Measurements from ENCODE around the gene CYP2W1. TPM values are rescaled to one million over a fixed set of nuclear protein-coding genes. Genes with fewer than 3 reads are reported as not detected.

Gene CYP2W1
- total RNA-seq, 1 experiment from 2014 or later = not detected

GRCh38 chr7:956031-956430 lies 26.9 kb upstream of the CYP2W1 start:
- intact Hi-C loops (cut with micrococcal nuclease) = no loop called here
- Histone ChIP-seq H3K4me1 (ENCODE audit: control insufficient read depth in 1 of 2, insufficient read depth in 2 of 2, low read length in 2 of 2) (peaks cover 2 to 15% of the 10 kb centered on the region in 2 experiments; a peak in 2 of 4 replicates), H4K20me1 (ENCODE audit: insufficient read depth) (no peaks in the 10 kb centered on the region), H2AFZ (ENCODE audit: low read depth, low read length, poor library complexity, severe bottlenecking) (no peak overlapping the region), H3K9ac (ENCODE audit: low read length) (no peak overlapping the region), H3K4me3 (replicated peaks in 1 of 2; ENCODE audit: low read depth in 1 of 2, low read length in 2 of 2) (no peak overlapping the region), H3K79me2 (ENCODE audit: insufficient read depth, low read length) (peaks cover 19% of the 10 kb centered on the region; the same call in 1 of the 2 replicates), H3K4me2 (ENCODE audit: low read length) (no peak overlapping the region), H3K9me2 (ENCODE audit: insufficient read depth) (no peaks in the 10 kb centered on the region), H3K9me3 (ENCODE audit: control insufficient read depth in 1 of 2, insufficient read depth in 1 of 2, low read depth in 1 of 2, low read length in 2 of 2) (no peaks in the 10 kb centered on the region), H3K36me3 (ENCODE audit: control insufficient read depth in 1 of 2, insufficient read depth in 2 of 2, low read length in 2 of 2) (no peaks in the 10 kb centered on the region), H3K27me3 (ENCODE audit: insufficient read depth, low read length) (no peaks in the 10 kb centered on the region), H3K27ac (ENCODE audit: low read depth, low read length) (no peak overlapping the region)
- ChIA-PET POLR2A (interaction anchor here (0.6 kb wide), 1 partner anchor 807 kb away, joined by 3 read pairs; no protein-coding TSS in a partner anchor), CTCF (no interaction called here), RAD21 (ENCODE audit: low non-redundant PET in 1 of 2, low total read pairs in 2 of 2, uncharacterized antibody in 2 of 2, unreplicated experiment in 2 of 2) (no interaction called here)
- no peak for ATAC-seq
- TF ChIP-seq CBX3 (IDR thresholded peaks at IDR 0.05; ENCODE audit: low read depth) = no peak
- no peak for TF ChIP-seq FOSL1 (IDR thresholded peaks at IDR 0.05; ENCODE audit: low read depth)
- no peak for TF ChIP-seq TCF7L2 (IDR thresholded peaks at IDR 0.05; ENCODE audit: borderline replicate concordance, extremely low read depth, insufficient read depth, insufficient read length)
- TF ChIP-seq EZH2 (IDR thresholded peaks at IDR 0.05) = no peak
- no peak for TF ChIP-seq SIN3A (IDR thresholded peaks at IDR 0.05; ENCODE audit: low read depth)
- TF ChIP-seq ZNF274 (IDR thresholded peaks at IDR 0.05; ENCODE audit: low read depth, low read length) = no peak
- BruUV-seq (replicated peaks) = no TSS peak
- no peak for DNase-seq (ENCODE audit: low read depth, low spot score)

DNA sequence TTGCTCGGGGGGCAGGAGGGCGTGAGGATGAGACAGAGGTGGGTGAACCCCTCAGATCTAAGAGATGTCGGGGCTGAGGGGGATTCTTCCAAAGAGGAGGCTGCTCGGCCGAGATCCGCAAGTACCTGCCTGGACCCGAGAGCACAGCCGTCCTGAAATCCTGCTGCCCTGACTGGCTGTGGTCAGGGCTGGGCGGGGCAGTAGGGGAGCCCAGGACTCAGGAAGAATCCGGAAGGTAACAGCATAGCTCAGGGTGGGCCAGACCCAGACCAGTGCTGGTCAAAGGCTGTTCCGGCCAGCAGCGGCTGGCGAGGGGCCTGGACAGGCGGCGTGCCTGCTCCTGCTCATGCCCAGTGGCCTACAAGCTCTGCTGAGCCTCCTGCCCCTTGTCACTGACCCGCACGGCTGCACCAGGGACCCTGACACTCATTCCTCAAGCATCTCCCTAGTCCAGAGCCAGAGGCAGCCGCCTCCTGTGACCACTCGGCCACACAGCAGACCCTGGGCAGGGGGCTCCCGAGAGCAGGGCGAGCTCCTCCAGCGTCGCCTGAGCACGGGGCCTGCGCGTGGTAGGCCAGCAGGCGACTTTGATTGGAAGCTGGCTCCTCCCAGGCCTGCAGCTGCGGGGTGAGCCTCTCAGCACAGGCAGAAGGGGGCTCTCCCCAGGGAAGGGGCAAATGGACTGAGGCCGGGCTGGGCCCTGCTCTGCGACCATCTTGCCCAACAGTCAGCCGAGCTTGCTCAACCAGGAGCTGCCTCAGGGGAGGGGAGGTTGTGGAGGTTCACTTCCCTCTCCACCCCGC lies 25.4 kb upstream of the CYP2W1 start:
- peaks cover 2 to 15% of the 10 kb centered on the region in 2 experiments; a peak in 2 of 4 replicates for H3K4me1 ChIP-seq (ENCODE audit: control insufficient read depth in 1 of 2, insufficient read depth in 2 of 2, low read length in 2 of 2)
- no peak overlapping the region for H3K27ac ChIP-seq (ENCODE audit: low read depth, low read length)
- no peak overlapping the region for H3K4me2 ChIP-seq (ENCODE audit: low read length)
- TF ChIP-seq SRF (IDR thresholded peaks at IDR 0.05; ENCODE audit: low read depth) = no peak
- no peak for TF ChIP-seq SIN3A (IDR thresholded peaks at IDR 0.05; ENCODE audit: low read depth)
- ChIA-PET CTCF (no interaction called here), POLR2A (interaction anchor here (0.6 kb wide), 1 partner anchor 11 kb away, joined by 4 read pairs; no protein-coding TSS in a partner anchor), RAD21 (ENCODE audit: low non-redundant PET in 1 of 2, low total read pairs in 2 of 2, uncharacterized antibody in 2 of 2, unreplicated experiment in 2 of 2) (no interaction called here)
- intact Hi-C loops (cut with micrococcal nuclease) = no loop called here
- DNase-seq (ENCODE audit: low read depth, low spot score) (no peak), ATAC-seq (no peak)
- BruUV-seq (replicated peaks) = no TSS peak
- H3K79me2 ChIP-seq (ENCODE audit: insufficient read depth, low read length) = peaks cover 13% of the 10 kb centered on the region; the same call in 1 of the 2 replicates
- H4K20me1 ChIP-seq (ENCODE audit: insufficient read depth) = no peaks in the 10 kb centered on the region
- H3K9me2 ChIP-seq (ENCODE audit: insufficient read depth) = no peaks in the 10 kb centered on the region
- H2AFZ ChIP-seq (ENCODE audit: low read depth, low read length, poor library complexity, severe bottlenecking) = no peak overlapping the region
- H3K4me3 ChIP-seq (replicated peaks in 1 of 2; ENCODE audit: low read depth in 1 of 2, low read length in 2 of 2) = no peak overlapping the region
- H3K27me3 ChIP-seq (ENCODE audit: insufficient read depth, low read length) = no peaks in the 10 kb centered on the region
- H3K36me3 ChIP-seq (ENCODE audit: control insufficient read depth in 1 of 2, insufficient read depth in 2 of 2, low read length in 2 of 2) = no peaks in the 10 kb centered on the region
- H3K9ac ChIP-seq (ENCODE audit: low read length) = no peak overlapping the region
- no peaks in the 10 kb centered on the region for H3K9me3 ChIP-seq (ENCODE audit: control insufficient read depth in 1 of 2, insufficient read depth in 1 of 2, low read depth in 1 of 2, low read length in 2 of 2)
